Measurements from ENCODE around the gene GTF3C2.

GTF3C2 gene

GRCh38 chr2:27306136-27306535 is 50.4 kb downstream of the GTF3C2 start:
- no peak overlapping the region for H3K9ac ChIP-seq (ENCODE audit: low read depth, low read length, poor library complexity, severe bottlenecking)
- H3K27me3 ChIP-seq (ENCODE audit: insufficient read depth, low read length, poor library complexity, severe bottlenecking): no peaks in the 10 kb centered on the region

GRCh38 chr2:27305516-27305915 is 51.0 kb downstream of the GTF3C2 start:
- H3F3A ChIP-seq (ENCODE audit: low read depth): no peaks in the 10 kb centered on the region
- no peaks in the 10 kb centered on the region for H3K36me3 ChIP-seq (ENCODE audit: insufficient read depth, low read length)
- TF ChIP-seq CTCF (conservative IDR thresholded peaks at IDR 0.05; ENCODE audit: low read length): no peak
- no peak for TF ChIP-seq EZH2phosphoT487 (IDR thresholded peaks at IDR 0.05; ENCODE audit: borderline replicate concordance)
- H3K9me3 ChIP-seq (ENCODE audit: insufficient read depth, low read depth, low read length): no peaks in the 10 kb centered on the region
- no peaks in the 10 kb centered on the region for H4K20me1 ChIP-seq (ENCODE audit: insufficient read depth, low read length, poor library complexity, severe bottlenecking)
- no peak overlapping the region for H3K9ac ChIP-seq (ENCODE audit: low read depth, low read length, poor library complexity, severe bottlenecking)
- H3K9me2 ChIP-seq (replicated peaks; ENCODE audit: low read depth, low read length): no peaks in the 10 kb centered on the region
- no peak overlapping the region for H3K4me3 ChIP-seq (ENCODE audit: low read length, poor library complexity, severe bottlenecking)
- no peak overlapping the region for H3K4me2 ChIP-seq (ENCODE audit: low read depth, low read length, poor library complexity, severe bottlenecking)
- no peak overlapping the region for H2AFZ ChIP-seq (ENCODE audit: low read length)
- no peaks in the 10 kb centered on the region for H3K79me2 ChIP-seq (ENCODE audit: insufficient read depth, low read length)
- no peaks in the 10 kb centered on the region for H3K27me3 ChIP-seq (ENCODE audit: insufficient read depth, low read length, poor library complexity, severe bottlenecking)
- no peaks in the 10 kb centered on the region for H3K4me1 ChIP-seq (ENCODE audit: insufficient read depth, low read length, poor library complexity, severe bottlenecking)

More at GRCh38 chr2:27306136-27306535, 50.4 kb downstream of the GTF3C2 start:
- Histone ChIP-seq H3K4me3 (ENCODE audit: low read length, poor library complexity, severe bottlenecking) (no peak overlapping the region), H3K9me3 (ENCODE audit: insufficient read depth, low read depth, low read length) (no peaks in the 10 kb centered on the region), H3K4me2 (ENCODE audit: low read depth, low read length, poor library complexity, severe bottlenecking) (no peak overlapping the region), H2AFZ (ENCODE audit: low read length) (no peak overlapping the region), H3K9me2 (replicated peaks; ENCODE audit: low read depth, low read length) (no peaks in the 10 kb centered on the region), H3K4me1 (ENCODE audit: insufficient read depth, low read length, poor library complexity, severe bottlenecking) (no peaks in the 10 kb centered on the region), H3K36me3 (ENCODE audit: insufficient read depth, low read length) (no peaks in the 10 kb centered on the region), H3K79me2 (ENCODE audit: insufficient read depth, low read length) (no peaks in the 10 kb centered on the region), H3F3A (ENCODE audit: low read depth) (no peaks in the 10 kb centered on the region), H4K20me1 (ENCODE audit: insufficient read depth, low read length, poor library complexity, severe bottlenecking) (no peaks in the 10 kb centered on the region)
- TF ChIP-seq EZH2phosphoT487 (IDR thresholded peaks at IDR 0.05; ENCODE audit: borderline replicate concordance) (no peak), CTCF (conservative IDR thresholded peaks at IDR 0.05; ENCODE audit: low read length) (no peak)

- H4K20me1 ChIP-seq (ENCODE audit: insufficient read depth, low read length, poor library complexity, severe bottlenecking): no peaks in the 10 kb centered on the region
- no peaks in the 10 kb centered on the region for H3K36me3 ChIP-seq (ENCODE audit: insufficient read depth, low read length)
- H3K9ac ChIP-seq (ENCODE audit: low read depth, low read length, poor library complexity, severe bottlenecking): no peak overlapping the region
- no peak overlapping the region for H3K4me3 ChIP-seq (ENCODE audit: low read length, poor library complexity, severe bottlenecking)
- H3K4me1 ChIP-seq (ENCODE audit: insufficient read depth, low read length, poor library complexity, severe bottlenecking): no peaks in the 10 kb centered on the region
- no peaks in the 10 kb centered on the region for H3K9me3 ChIP-seq (ENCODE audit: insufficient read depth, low read depth, low read length)
- no peaks in the 10 kb centered on the region for H3F3A ChIP-seq (ENCODE audit: low read depth)
- H3K27me3 ChIP-seq (ENCODE audit: insufficient read depth, low read length, poor library complexity, severe bottlenecking): no peaks in the 10 kb centered on the region
- TF ChIP-seq CTCF (conservative IDR thresholded peaks at IDR 0.05; ENCODE audit: low read length) (no peak), EZH2phosphoT487 (IDR thresholded peaks at IDR 0.05; ENCODE audit: borderline replicate concordance) (no peak)
- no peak overlapping the region for H2AFZ ChIP-seq (ENCODE audit: low read length)
- H3K79me2 ChIP-seq (ENCODE audit: insufficient read depth, low read length): no peaks in the 10 kb centered on the region
- H3K4me2 ChIP-seq (ENCODE audit: low read depth, low read length, poor library complexity, severe bottlenecking): no peak overlapping the region
- H3K9me2 ChIP-seq (replicated peaks; ENCODE audit: low read depth, low read length): no peaks in the 10 kb centered on the region
Measured at GRCh38 chr2:27304488-27305240, 51.9 kb downstream of the GTF3C2 start.

All from Loucy (cell line).